Lower leg skin (tissue), 3 donors: ENCODE measurements around the gene FAM13A.

Source experiments
- CTCF ChIP-seq, 3 donors: fragments of 450-650 bp; IDR thresholded peaks; one replicate each; pipeline ENCODE4 v1.5.1; 2016; ENCODE audit warnings: antibody characterized with exemption in 3 of 3, mild to moderate bottlenecking in 3 of 3, moderate library complexity in 2 of 3
- POLR2A ChIP-seq, 2 donors: fragments of 450-650 bp; IDR thresholded peaks; one replicate each; pipeline ENCODE4 v1.6.1; 2016 to 2017; ENCODE audit warnings: antibody characterized with exemption in 2 of 2, mild to moderate bottlenecking in 1 of 2, moderate library complexity in 1 of 2

GRCh38 chr4:88865046-88865445, 191.9 kb downstream of the FAM13A start:
- TF ChIP-seq POLR2A (IDR thresholded peaks at IDR 0.05) (no peak), CTCF (IDR thresholded peaks at IDR 0.05) (no peak)
